Activated CD8-positive, alpha-beta memory T cell treated with anti-CD3 and anti-CD28 coated beads, Interleukin-2, amount 50 U/mL, for 24 hours (primary cell): ENCODE measurements around the gene TMEM9.

Experiments used
- DNase-seq: peaks from one replicate; pipeline ENCODE4 v3.0.0-alpha.2; 2020; ENCODE audit errors: extremely low read depth

TMEM9 gene

GRCh38 chr1:201154389-201155165, at the start of gene TMEM9:
TMEM9 (minus strand) TSS chr1:201154474; CDS start chr1:201153923, 551 bp downstream.
- peak; percentile 94 for DNase-seq

GRCh38 chr1:201198598-201198997, 44.3 kb upstream of the TMEM9 start:
- no peak for DNase-seq

- DNase-seq = no peak
Observed at GRCh38 chr1:201194046-201194445, 39.8 kb upstream of the TMEM9 start.

- DNase-seq = no peak
Observed at GRCh38 chr1:201192261-201192788, 38.1 kb upstream of the TMEM9 start.

GRCh38 chr1:201191653-201192260, 37.5 kb upstream of the TMEM9 start:
- DNase-seq = no peak

GRCh38 chr1:201190624-201191051, 36.4 kb upstream of the TMEM9 start, which contains the start of gene IGFN1:
IGFN1 (plus strand) TSS chr1:201190824; CDS start chr1:201193294, 2,470 bp downstream.
- DNase-seq = no peak

GRCh38 chr1:201190005-201190404, 35.7 kb upstream of the TMEM9 start:
- no peak for DNase-seq

- DNase-seq = no peak
Observed at GRCh38 chr1:201189085-201189484, 34.8 kb upstream of the TMEM9 start.

GRCh38 chr1:201186192-201186591, 31.9 kb upstream of the TMEM9 start:
- no peak for DNase-seq

- DNase-seq = no peak
Observed at GRCh38 chr1:201185527-201186128, 31.4 kb upstream of the TMEM9 start.

GRCh38 chr1:201185123-201185453, 30.8 kb upstream of the TMEM9 start:
- no peak for DNase-seq

- no peak for DNase-seq
Observed at GRCh38 chr1:201184307-201185122, 30.2 kb upstream of the TMEM9 start.

GRCh38 chr1:201183753-201184152, 29.5 kb upstream of the TMEM9 start:
- DNase-seq = no peak

GRCh38 chr1:201183209-201183608, 28.9 kb upstream of the TMEM9 start:
- no peak for DNase-seq

GRCh38 chr1:201181726-201182125, 27.5 kb upstream of the TMEM9 start:
- DNase-seq = no peak

GRCh38 chr1:201181323-201181722, 27.0 kb upstream of the TMEM9 start:
- DNase-seq = no peak

- DNase-seq = no peak
Observed at GRCh38 chr1:201180901-201181300, 26.6 kb upstream of the TMEM9 start.

- DNase-seq = no peak
Observed at GRCh38 chr1:201180141-201180540, 25.9 kb upstream of the TMEM9 start.

- no peak for DNase-seq
Observed at GRCh38 chr1:201178718-201179117, 24.4 kb upstream of the TMEM9 start.

GRCh38 chr1:201176940-201177339, 22.7 kb upstream of the TMEM9 start:
- no peak for DNase-seq

- DNase-seq = no peak
Observed at GRCh38 chr1:201175820-201176500, 21.7 kb upstream of the TMEM9 start.
